SK-N-SH (cell line): ENCODE measurements around the gene TCF7L2.
A peak's percentile ranks its signal among the peaks of the same experiment; 100 is the strongest.

ENCODE experiments used
- CTCF ChIP-seq: fragments of 200-600 bp; sonication (generic); IDR thresholded peaks from 2 replicates; pipeline ENCODE4 v1.6.1; 2017; ENCODE audit warnings: antibody characterized with exemption, mild to moderate bottlenecking, moderate library complexity
- EP300 ChIP-seq, 2 experiments: IDR thresholded peaks; 2 replicates each; pipeline versions ENCODE4 v1.4.0 to v1.6.1; 2012; ENCODE audit warnings: borderline replicate concordance in 1 of 2, low read depth in 1 of 2, low read length in 1 of 2
- PBX3 ChIP-seq: IDR thresholded peaks from 2 replicates; pipeline ENCODE4; 2012
- POLR2AphosphoS5 ChIP-seq: IDR thresholded peaks from 2 replicates; pipeline ENCODE4 v1.6.1; 2012; ENCODE audit warnings: low read depth, low read length
- RCOR1 ChIP-seq: fragments of 150-350 bp; IDR thresholded peaks from 2 replicates; pipeline ENCODE4 v1.6.1; 2017; ENCODE audit warnings: antibody characterized with exemption, low read length
- TAF1 ChIP-seq: IDR thresholded peaks from 2 replicates; pipeline ENCODE4 v1.6.1; 2012; ENCODE audit warnings: low read depth, mild to moderate bottlenecking, low read length, moderate library complexity, borderline replicate concordance
- USF1 ChIP-seq: IDR thresholded peaks from 2 replicates; pipeline ENCODE4 v1.4.0; 2012; ENCODE audit warnings: low read depth, borderline replicate concordance

- TF ChIP-seq POLR2AphosphoS5 (peak; percentile 17; the same call in 1 of the 2 replicates), USF1 (no peak), CTCF (no peak), EP300 (IDR thresholded peaks at IDR 0.05; ENCODE audit: borderline replicate concordance in 1 of 2, low read depth in 1 of 2, low read length in 1 of 2) (peak in 1 of 2 experiments; percentile 58; a peak in 2 of 4 replicates), RCOR1 (no peak), TAF1 (peak; percentile 21; the same call in 1 of the 2 replicates), PBX3 (no peak; the same call in none of the 2 replicates)
These were observed 106.5 kb downstream of the TCF7L2 start for GRCh38 chr10:113056441-113057021.
